GM21576 (cell line): ENCODE results near the gene IFNW1.

Experiments
- ATAC-seq: cut with Tn5 transposase; IDR thresholded peaks from one replicate; pipeline ENCODE4 v1.9.1; 2021; ENCODE audit warnings: mild to moderate bottlenecking, moderate library complexity; ENCODE audit not compliant: unreplicated experiment

Gene IFNW1

DNA sequence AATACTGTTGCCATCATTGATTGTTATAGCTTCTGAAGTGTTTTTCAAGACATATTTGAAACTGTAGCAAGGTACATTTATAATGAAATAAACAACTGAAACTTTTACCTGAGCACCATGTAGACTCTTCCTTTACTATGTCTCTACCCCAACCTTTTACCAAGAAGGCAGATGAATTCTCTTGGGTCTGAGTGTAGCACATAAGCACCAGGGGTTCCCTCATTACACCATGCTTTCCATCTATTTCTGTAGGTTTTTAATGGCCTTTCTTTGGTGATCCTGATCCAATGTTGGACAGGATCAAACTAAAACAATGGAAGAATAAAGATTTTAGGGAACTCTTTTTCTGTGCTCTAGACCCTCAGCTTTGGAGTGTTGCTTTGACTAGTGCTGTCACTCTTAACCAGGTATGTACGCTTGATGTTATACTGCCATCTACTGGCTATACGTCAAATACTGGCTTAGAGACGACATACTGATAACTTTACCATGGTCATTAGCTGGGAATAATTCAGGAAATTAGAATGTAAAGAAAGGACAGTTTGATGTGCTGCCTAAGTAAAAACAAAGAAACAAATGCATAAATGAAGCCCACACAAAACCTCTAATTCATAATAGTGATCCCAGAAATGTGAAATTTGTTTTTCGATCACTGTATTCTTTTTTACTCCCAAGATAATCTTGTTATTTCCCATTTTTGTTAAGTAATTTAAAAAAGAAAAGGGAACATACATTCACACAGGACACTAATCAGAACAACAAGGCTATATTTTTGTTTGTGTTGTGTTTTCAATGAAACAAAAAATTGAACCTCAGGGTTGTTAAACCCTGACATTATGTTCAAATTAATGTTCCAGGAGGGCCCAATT lies 30.7 kb downstream of the IFNW1 start:
- ATAC-seq = peak; percentile 96

DNA sequence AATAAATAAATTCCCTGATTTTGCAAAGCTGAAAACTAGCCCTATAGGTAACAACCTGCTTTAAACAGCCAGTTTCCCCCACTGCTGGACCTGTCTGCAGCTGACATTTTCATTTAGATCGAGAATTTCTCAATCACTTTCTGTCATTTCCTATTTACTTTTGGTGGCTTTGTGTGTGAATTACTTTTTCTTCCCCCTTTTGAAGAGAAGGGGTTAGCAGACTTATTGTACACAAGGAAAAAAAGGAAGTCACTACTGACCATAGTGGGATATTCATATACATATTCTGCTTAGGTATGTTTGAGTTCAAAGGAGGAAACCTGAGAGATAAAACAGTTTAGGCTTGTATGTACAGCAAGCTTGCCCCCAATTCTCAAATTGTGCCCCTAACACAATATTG lies 36.8 kb downstream of the IFNW1 start:
- no peak for ATAC-seq

DNA sequence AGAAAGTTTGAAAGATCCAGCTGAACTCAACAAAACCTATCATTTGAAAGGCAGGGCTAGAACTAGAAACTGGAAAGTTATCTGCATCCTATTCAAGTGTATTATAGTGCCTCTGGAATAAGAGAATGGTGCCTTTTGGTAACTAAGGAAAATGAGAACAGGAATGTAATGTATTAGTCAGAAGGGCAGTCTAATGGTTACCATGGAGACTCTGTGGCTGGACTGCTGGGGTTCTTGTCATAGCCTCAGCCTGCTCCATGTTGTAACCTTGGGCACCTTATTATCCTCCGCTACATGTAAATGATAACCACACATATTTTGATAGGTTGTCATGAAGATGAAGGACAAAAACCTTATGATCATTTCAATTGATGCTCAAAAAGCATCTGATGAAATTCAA lies 39.3 kb downstream of the IFNW1 start:
- no peak for ATAC-seq

DNA sequence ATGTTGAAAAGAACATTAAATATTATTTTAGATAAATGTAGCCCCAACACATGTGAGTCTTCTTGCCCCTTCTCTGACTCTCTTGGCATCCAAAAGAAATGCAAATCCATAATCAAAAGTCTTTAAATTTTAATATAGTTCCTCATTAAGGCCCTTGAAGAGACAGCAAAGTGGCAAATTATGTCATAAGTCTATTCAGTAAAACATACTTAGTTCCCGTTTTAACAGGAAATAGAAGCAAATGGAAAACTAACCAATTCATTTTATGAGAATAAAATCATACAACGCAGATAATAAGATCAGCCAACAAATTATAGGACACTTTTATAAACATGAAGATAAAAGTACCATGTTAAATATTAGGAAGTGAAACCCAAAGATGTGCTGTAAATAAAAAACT lies 43.8 kb downstream of the IFNW1 start:
- no peak for ATAC-seq

DNA sequence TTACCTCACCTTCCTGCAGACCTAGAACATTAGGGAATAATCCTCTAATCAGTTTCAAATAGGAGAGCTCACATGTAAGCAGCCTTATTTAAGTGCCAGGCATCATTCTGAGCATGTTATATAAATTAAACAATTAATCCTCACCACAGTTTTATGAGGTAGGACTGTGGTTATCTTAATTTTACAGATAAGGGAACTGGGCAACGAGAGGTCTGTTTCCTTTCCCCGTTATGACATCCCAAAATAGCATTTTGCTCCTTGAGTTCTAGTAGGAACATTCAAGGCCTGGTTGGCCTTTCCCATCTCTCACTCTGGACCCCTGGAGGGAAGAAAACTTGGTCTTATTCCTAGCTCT lies 44.8 kb downstream of the IFNW1 start:
- ATAC-seq = no peak

DNA sequence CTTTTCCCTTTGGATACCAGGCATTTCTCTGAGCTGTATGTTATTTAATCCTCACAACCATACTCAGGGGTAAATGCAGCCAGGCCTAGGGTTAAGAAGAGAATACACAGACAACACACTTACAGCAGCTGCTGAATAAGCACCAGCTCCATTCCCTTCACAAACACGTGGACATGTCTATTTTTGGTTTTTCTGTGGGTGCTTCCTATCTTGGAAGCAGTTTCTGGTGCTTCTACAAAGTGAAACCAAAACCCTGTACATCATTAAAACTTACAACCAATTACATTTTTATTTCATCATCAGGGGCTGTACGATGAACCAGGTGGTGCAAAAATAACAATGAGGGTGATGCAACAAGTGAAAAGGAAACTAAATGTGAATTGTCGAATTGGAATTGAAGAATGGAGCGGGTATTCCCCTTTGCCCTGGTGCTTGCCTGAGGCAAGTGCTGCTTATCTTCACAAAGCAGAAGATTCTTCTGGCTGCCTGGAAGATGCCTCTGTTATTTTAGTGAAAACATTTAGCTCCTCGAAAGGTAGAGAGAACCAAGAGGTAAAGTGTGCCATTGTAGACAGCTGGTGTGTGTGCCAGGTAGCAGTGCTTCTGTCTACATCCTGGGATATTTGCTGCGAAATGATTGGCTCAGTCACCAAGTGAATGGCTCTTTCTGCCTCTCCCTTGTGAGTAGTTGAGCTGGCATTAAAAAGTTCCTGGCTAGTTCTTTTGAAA lies 45.3 kb downstream of the IFNW1 start:
- peak; percentile 79 for ATAC-seq

DNA sequence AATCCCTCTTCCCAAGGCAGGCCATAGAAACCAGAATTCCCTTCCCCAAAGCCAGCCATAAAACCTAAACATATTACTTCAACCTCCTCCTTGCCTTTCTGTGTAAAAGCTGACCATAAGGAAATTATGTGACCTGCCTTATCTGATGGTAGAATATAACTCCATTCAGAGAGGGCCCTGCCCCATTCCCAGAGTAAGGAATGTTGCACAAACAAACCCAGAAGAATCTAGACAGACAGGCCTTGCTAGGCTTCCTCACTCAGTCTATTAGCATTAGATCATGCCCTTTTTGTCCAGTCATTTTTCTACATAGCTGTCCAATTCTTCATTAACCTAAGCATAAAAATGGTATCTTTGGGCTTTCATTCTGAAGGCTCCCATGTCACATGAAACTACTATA lies 46.1 kb downstream of the IFNW1 start:
- no peak for ATAC-seq
